Pancreas (tissue), 10 donors: ENCODE measurements around the gene KRT2. TPM values are rescaled to one million over a fixed set of nuclear protein-coding genes. Genes with fewer than 3 reads are reported as not detected.

ENCODE experiments used
- ATAC-seq, 4 donors: fragments of 200-7000 bp; cut with Tn5 transposase; one replicate each; pipeline versions ENCODE4 v1.8.0 to v1.9.1; 2020; ENCODE audit warnings: mild to moderate bottlenecking in 4 of 4, moderate library complexity in 4 of 4
- DNase-seq, 6 donors: peaks; one replicate each; pipeline ENCODE4 v3.0.0-alpha.2; 2020
- FAIRE-seq: peaks from 2 replicates; lab custom pipeline; 2012; peaks lifted over from hg19 to GRCh38; lab: Jason Lieb, UNC
- H3K27ac ChIP-seq, 4 donors: fragments of 200-600 bp; sonication (generic); 1 replicate in 3 of 4; 2 replicates in 1 of 4; pipeline versions ENCODE4 v1.5.0 to v1.8.0; 2020
- H3K27me3 ChIP-seq, 4 donors: fragments of 200-600 bp; one replicate each; pipeline ENCODE4 v1.8.0; 2021
- H3K36me3 ChIP-seq, 3 donors: fragments of 200-600 bp; sonication (generic) in 1 of 3; one replicate each; pipeline versions ENCODE4 v1.5.0 to v1.8.0; 2020 to 2021
- H3K4me1 ChIP-seq, 3 donors: fragments of 200-600 bp; one replicate each; pipeline ENCODE4 v1.8.0; 2021
- H3K4me3 ChIP-seq, 4 donors: fragments of 200-600 bp; sonication (generic) in 2 of 4; one replicate each; pipeline versions ENCODE4 v1.5.0 to v1.8.0; 2020 to 2021
- H3K9me3 ChIP-seq, 4 donors: fragments of 200-600 bp; one replicate each; pipeline ENCODE4 v1.8.0; 2021
- WGBS, 2 donors: extraction: QIAGEN DNeasy Blood & Tissue Kit; methylation state at CpG; one replicate each; pipeline ENCODE4 v1.1.7; 2013; 5-methylcytosine and 5-hydroxymethylcytosine counted together
- intact Hi-C, 3 donors: fragments of 100-400 bp; cut with DNase I; formaldehyde crosslinking; loops; one replicate each; pipeline versions ENCODE4 v1.11.1 to v1.14.2; 2022
- polyA plus RNA-seq, 2 donors: library from polyadenylated mRNA; stranded (reverse); fragments of 200-250 nt; gene quantifications; one replicate each; pipeline ENCODE4 v1.2.3, GENCODE V29; 2013
- total RNA-seq, 6 donors: library from RNA; stranded (reverse); fragmentation: NEBNext Ultra II Directional in 4 of 6; extraction: Animal tissue kit (Norgen Biotek cat#: 25700) in 4 of 6; gene quantifications; one replicate each; pipeline versions ENCODE4 v1.2.1 to v1.2.4, GENCODE V29; 2021 to 2023
- TF ChIP-seq, protein P1 (sequence below), 4 donors: fragments of 200-600 bp; sonication (generic) in 3 of 4; IDR thresholded peaks; one replicate each; pipeline versions ENCODE4 v1.5.0 to v1.8.0; 2021; ENCODE audit warnings: antibody characterized with exemption in 4 of 4
- donor health status: healthy with polysubstance abuse.
- donor health status: DM: no; HTN: no; CAD: no; lungs with moderate emphysema.
- donor health status: DM: no; HTN: no; CAD: no.
- donor health status: control.
- donor health status: control.
- donor health status: Bipolar disorder and iron deficiency.
- donor health status: DM: yes; HTN: yes; CAD: no.
- donor health status: DM: no; HTN: no; CAD: no.
- donor health status: DM: no; HTN: no; CAD: no.
- donor health status: DM: yes; HTN: yes; CAD: no.

Gene KRT2
- total and polyA plus RNA-seq, 8 donors, result 0.02 TPM; not detected in 7

DNA sequence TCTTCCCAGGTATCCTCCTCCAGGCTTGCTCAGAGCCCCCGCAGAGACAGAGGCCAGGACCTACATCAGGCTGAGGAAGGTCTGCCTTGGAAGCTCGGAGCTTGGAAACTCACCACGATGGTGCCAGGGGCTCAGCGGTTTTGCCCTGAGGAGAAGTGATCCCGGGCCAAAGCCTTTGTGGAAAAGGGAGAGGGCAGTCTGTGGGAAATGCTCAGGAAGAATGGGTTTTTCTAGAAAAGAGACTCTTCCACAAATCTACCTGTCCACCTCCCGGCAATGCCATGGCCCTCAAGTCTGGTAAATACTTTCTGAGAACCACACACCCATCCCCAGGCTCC is 8.0 kb downstream of the KRT2 start:
- Histone ChIP-seq H3K4me3 (no peak overlapping the region), H3K9me3 (no peaks in the 10 kb centered on the region), H3K36me3 (no peaks in the 10 kb centered on the region), H3K4me1 (no peaks in the 10 kb centered on the region), H3K27me3 (no peaks in the 10 kb centered on the region), H3K27ac (no peak overlapping the region)
- intact Hi-C loops, result no loop called here
- DNase-seq (no peak), FAIRE-seq (no peak), ATAC-seq (no peak)
- WGBS, 2 donors, result 64 to 74% methylated on average over 6 of the region's 6 CpGs
- TF ChIP-seq, protein P1, sequence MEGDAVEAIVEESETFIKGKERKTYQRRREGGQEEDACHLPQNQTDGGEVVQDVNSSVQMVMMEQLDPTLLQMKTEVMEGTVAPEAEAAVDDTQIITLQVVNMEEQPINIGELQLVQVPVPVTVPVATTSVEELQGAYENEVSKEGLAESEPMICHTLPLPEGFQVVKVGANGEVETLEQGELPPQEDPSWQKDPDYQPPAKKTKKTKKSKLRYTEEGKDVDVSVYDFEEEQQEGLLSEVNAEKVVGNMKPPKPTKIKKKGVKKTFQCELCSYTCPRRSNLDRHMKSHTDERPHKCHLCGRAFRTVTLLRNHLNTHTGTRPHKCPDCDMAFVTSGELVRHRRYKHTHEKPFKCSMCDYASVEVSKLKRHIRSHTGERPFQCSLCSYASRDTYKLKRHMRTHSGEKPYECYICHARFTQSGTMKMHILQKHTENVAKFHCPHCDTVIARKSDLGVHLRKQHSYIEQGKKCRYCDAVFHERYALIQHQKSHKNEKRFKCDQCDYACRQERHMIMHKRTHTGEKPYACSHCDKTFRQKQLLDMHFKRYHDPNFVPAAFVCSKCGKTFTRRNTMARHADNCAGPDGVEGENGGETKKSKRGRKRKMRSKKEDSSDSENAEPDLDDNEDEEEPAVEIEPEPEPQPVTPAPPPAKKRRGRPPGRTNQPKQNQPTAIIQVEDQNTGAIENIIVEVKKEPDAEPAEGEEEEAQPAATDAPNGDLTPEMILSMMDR (IDR thresholded peaks at IDR 0.05), result no peak

DNA sequence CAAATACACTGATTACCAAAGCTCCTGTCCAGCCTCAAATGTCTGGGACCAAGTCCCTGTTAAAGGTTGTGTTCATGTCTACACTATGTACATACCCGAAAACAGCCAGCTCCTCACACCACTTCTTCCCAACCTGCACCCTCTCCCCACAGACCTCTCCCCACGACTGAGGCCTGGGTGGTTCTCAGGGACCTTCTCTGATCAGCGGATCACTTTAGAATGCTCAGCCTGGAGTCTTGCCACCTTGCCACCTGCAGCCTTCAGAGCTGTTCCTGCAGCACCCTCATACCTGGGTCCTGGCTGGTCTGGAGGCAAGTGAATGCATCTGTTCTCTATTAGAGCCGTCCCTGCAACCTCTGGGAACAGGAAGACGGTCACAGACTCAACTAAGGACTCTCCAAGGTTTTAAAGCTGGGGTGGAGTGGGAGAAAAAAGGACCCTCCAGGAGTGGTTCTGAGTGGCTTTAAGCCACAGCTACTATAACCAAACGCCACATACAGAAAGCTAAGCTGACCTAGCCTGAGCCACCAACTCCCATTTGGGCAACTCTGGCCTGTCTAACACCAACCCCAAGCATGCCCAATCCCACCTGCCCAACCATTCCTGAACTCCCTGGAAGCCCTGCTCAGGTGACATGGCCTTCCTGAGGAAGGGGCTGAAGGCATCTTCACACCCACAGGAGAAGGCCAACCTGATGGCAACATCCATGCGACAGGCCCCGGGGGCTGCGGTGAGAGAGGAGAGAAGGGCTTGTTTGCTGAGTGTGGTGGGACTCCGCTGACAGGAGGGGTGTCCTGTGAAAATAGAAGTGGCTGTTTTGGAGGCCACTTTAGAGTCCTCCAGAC is 8.6 kb downstream of the KRT2 start:
- FAIRE-seq, result no peak
- no peak overlapping the region for H3K4me3 ChIP-seq
- no peaks in the 10 kb centered on the region for H3K9me3 ChIP-seq
- H3K27me3 ChIP-seq, result no peaks in the 10 kb centered on the region
- ATAC-seq, result no peak
- H3K27ac ChIP-seq, result no peak overlapping the region
- TF ChIP-seq, protein P1 (IDR thresholded peaks at IDR 0.05), result no peak
- no peak for DNase-seq
- intact Hi-C loops, result no loop called here
- H3K4me1 ChIP-seq, result no peaks in the 10 kb centered on the region
- no peaks in the 10 kb centered on the region for H3K36me3 ChIP-seq
- 74 to 77% methylated on average over 10 of the region's 10 CpGs for WGBS, 2 donors

DNA sequence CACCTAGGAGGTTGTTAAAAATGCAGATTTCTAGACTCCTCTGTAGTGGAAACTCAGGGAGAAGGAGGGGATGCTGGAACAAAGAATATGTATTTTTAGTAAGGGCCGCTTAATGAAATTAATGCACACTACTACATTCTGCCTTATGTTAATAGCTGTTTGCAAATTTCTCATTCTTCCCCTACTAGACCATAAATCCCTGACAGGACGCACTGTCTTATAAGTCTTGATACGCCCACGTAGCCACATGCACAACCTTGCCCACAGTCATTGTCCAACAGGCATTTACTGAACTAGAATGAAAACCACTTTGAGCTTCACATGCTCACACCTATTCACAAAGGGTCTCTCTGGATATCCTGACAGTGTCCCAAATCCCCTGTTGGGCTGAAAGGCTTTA is 10.5 kb downstream of the KRT2 start:
- FAIRE-seq, result no peak
- H3K9me3 ChIP-seq, result no peaks in the 10 kb centered on the region
- H3K4me3 ChIP-seq, result no peak overlapping the region
- H3K4me1 ChIP-seq, result no peaks in the 10 kb centered on the region
- no peaks in the 10 kb centered on the region for H3K27me3 ChIP-seq
- no peaks in the 10 kb centered on the region for H3K36me3 ChIP-seq
- intact Hi-C loops, result no loop called here
- ATAC-seq, result no peak
- 67 to 68% methylated on average over 4 of the region's 4 CpGs for WGBS, 2 donors
- H3K27ac ChIP-seq, result no peak overlapping the region
- TF ChIP-seq, protein P1 (IDR thresholded peaks at IDR 0.05), result no peak
- no peak for DNase-seq

GRCh38 chr12:52637299-52637698 is 14.7 kb downstream of the KRT2 start:
- no peak for DNase-seq
- no peaks in the 10 kb centered on the region for H3K9me3 ChIP-seq
- no peak overlapping the region for H3K4me3 ChIP-seq
- intact Hi-C loops, result no loop called here
- FAIRE-seq, result no peak
- no peak for ATAC-seq
- TF ChIP-seq, protein P1 (IDR thresholded peaks at IDR 0.05), result no peak
- H3K4me1 ChIP-seq, result no peaks in the 10 kb centered on the region
- H3K27ac ChIP-seq, result no peak overlapping the region
- no peaks in the 10 kb centered on the region for H3K27me3 ChIP-seq
- 73 to 82% methylated on average over 4 of the region's 4 CpGs for WGBS, 2 donors
- H3K36me3 ChIP-seq, result no peaks in the 10 kb centered on the region

- TF ChIP-seq, protein P1 (IDR thresholded peaks at IDR 0.05), result no peak
- no peak overlapping the region for H3K27ac ChIP-seq
- no peaks in the 10 kb centered on the region for H3K36me3 ChIP-seq
- ATAC-seq (no peak), DNase-seq (no peak), FAIRE-seq (no peak)
- no peaks in the 10 kb centered on the region for H3K27me3 ChIP-seq
- intact Hi-C loops, result no loop called here
- no peak overlapping the region for H3K4me3 ChIP-seq
- no peaks in the 10 kb centered on the region for H3K4me1 ChIP-seq
- H3K9me3 ChIP-seq, result no peaks in the 10 kb centered on the region
- 68 to 73% methylated on average over 5 of the region's 5 CpGs for WGBS, 2 donors
These were observed 15.3 kb downstream of the KRT2 start for GRCh38 chr12:52636592-52637258.
